GM21825 (cell line): ENCODE measurements around the gene ANKRD31.
"Not testable (repeated sequence)": the region's sequence is repeated elsewhere in the genome, so short reads cannot be mapped to it uniquely, and the experiment has no call there.

Source experiments
- ATAC-seq: cut with Tn5 transposase; IDR thresholded peaks from one replicate; pipeline ENCODE4 v1.9.1; 2021; ENCODE audit warnings: mild to moderate bottlenecking, moderate library complexity; ENCODE audit not compliant: unreplicated experiment

Gene ANKRD31, protein sequence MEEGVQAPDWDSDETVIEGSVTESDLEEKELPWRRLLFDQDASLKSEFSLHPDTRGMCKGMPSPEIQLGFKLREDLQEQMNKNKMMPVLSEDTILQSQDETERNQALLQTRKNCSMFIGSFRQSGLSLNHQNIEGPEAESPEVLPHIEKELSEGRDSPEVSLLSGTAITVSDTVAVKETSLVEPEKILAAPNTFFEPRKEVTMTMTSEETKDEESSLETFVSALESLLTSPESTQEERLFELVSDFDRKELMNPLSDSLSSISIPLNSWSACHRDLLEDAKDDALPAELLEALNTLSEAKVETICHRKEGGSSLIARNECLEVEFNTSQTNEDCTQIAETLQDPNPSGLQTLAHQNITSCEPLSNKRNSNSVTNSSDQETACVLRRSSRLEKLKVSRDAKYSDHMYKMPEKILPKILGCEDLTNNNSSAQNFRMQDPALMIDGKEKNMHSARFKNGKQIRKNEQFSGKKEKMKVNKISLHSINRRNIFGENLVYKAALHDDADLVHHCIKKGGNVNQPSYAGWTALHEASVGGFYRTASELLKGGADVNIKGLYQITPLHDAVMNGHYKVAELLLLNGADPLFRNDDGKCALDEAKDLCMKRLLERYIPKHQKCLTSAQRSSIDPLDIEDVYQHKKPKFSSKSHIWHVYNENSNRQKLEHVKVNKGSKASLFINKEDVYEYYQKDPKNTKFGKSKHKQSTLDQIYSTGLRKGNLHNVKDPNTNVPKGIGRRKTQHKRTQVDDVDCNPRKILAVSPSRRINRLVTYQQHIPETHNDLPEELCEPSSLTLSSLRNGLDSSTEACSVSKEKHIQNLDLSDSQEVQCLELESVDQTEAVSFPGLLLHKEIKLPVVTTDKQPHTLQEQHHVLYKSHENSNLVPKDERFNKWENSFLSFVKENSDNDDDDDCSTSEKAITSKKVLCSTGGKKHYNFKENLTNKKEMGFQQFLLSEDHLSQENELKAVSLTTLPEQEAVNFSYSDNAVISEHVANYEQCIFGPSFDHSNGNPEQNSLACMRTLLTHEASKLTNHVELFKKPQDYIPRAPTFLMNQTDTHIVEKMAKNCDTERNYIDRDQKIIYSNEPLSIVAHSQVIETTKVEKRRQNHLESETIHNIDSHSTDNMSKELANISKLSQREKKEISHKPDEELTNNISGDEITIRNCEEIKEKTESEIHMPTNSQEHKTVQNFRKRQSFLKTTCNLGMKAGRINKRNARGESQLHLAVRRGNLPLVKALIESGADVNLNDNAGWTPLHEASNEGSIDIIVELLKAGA (N-terminal part only)

DNA sequence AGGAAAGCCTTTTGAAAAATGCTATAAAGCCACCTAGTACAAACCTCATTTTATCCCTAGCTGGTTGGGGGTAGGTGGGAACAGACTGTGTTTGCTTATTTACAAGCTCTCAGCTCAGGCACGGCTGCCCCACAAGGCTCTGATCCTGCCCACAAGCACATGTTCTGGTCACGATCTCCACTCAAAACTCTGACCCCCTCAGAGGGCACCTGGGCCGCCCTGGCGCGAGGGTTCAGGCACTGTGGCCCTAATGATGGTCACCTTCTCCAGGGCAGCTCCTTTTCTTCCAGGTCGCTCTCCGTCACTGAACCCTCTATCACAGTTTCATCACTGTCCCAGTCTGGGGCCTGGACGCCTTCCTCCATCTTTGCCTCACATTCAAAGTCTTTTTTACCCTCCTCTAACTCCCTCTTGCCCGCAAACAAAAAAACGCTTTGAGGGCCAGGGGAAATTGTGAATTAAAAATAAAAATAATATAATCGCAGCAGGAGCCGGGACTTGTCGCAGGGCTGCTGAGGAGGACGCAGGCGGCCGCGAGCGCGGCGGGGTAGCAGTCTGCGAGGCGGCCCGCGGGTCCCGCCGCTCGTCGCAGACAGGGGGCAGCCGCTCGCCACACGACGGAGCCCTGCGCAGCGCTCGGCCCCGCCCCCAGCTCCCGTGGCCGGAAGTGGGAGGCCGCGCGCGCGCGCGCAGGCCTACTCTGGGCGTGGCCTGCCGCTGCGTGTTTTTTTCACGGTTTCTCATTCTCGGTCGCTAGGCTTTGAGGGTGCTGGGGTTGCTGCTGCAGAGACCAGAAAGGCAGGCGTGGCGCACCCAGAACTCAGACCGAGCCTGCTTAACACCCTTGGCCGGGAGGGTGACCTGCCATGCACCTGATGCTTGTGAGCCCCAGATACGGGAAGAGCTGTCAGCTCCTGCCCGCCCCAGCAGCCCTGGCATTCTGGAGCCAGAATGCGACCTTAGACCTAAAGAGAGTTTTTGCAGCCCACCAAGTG, at the start of gene ANKRD31:
ANKRD31 (minus strand) TSS at position 557 of the 995 bp plus-strand sequence; CDS start at position 365, 192 bp downstream.
- peak; percentile 97 for ATAC-seq

DNA sequence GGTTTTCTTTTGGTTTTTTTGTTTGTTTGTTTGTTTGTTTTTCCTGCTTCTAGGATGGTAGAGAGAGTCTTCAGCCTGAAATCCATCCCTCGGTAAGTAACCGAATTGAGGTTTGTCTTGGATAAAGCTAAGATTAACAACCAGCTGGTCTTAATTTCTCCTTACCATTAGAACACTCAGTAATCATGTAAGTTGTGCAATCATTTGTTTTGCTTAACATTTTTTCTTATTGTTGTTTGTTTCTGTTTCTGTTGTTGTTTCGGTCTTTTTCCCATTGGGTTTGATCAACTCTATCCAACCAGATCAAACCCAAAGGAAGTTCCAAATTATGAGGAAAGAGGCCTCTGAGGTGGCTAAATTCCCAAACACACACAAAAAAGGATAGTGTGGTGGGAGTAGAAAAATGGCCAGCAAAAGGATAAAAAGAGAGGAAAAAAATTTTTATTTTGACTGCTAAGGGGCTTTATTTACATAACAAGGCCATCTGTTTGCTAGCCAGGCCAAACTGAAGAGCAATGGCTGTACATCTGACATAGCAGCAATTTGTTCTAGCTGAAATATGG, 49.6 kb upstream of the ANKRD31 start:
- ATAC-seq: no peak

DNA sequence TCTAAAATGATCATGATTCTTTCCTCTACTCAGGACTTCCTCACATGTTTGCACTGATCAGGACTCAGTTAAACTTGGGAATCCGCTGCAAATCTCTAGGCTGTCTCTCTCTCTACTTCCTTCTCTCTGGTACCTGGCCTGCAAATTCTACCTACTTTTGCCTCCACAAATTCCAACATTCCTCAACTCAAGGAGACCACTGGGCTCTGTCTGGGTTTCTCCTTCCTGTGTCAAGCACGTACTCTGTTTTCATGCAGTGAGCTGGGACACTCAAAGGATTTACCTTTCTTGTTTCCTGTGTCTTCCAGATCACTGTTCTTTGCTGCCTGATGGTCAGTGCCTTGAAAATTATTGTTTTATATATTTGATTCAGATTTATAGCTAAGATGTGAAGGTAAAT, 45.9 kb upstream of the ANKRD31 start:
- ATAC-seq: no peak

DNA sequence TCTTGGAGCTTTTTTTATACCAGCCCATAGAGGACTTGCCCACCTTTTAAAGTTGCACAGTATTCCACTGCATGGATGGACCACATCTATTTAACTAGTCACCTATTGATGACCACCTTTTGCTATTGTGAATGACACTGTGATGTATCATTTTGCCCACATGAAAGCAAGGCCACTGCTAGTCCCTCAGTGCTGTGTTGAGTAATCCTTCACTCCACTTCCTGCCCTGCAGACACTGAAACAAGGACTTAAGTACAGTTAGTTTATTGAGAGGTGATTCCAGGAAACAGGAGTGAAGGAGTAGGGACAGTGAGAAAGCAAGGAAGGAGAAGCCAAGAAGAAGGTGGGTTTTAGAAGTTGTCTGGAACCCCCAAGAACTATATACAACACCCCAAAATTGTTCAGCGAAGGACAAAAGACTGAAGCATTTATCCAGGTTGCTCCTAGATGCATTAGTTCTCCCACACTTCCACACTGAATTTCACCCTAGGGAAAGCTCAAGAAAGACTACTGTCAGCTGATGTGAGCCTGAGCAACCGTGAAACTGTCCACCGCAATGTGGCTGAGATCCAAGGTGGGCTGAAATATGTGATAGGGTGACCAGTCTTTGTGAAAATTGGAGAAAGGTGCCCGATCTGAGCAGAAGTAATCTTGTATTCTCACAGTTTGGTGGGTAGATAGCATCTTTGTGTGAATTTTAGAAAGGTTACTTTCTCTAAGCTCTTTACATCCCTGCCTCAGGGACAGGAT, 45.2 kb upstream of the ANKRD31 start:
- ATAC-seq: no peak

DNA sequence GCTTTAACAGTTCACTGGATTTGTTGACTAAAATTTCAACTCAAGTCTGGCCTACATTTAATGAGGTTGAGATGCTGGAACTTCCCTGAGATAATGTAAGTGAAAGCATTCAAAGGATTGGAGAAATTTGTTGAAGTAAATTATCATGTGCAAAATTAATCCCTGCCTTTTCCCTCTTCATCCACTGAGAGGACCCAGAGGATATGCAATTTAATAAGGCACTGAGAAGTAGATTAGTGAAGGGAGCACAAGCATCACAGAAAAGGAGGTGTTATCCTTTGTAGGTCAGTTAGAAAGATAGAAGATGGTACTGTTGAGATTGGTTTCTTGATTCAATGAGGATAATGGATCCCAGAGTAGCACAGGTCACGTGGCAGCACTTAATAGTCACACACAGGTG, 42.6 kb upstream of the ANKRD31 start:
- no peak for ATAC-seq

DNA sequence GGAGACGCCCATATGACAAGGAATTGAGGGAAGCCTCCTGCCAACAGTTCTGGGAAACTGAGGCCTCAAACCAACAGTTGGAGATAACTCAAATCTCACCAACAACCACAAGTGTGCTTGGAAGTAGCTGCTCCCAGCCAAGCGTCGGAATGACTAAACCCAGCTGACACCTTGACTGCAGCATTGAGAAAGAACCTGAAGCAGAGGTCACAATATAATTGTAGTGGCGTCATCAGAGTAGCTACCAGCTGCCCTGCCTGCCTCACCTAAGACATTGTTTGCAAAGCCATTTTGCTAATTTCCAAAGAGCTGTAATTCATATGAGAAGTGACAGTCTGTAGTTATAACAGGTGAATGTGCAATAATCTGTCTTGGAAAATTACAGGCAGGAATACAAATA, 40.8 kb upstream of the ANKRD31 start:
- ATAC-seq: no peak

DNA sequence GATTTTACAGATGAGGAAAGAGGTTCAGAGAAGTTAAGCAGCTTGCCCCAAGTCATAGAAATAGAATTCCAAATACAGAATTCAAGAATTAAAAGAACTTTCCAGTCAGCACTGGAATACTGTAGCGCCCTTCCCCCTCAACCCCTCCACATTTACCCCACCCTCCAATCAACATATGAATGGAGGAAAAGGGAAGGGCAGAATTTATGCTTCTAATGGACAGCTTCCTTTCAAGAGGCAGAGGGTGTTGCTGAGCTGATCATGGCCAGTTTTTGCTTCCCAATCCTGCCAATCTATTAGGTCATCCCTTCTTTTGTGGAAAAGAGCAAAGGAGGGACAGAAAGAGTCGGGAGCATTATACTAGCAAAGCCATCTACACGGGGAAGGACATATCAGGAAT, 39.1 kb upstream of the ANKRD31 start:
- no peak for ATAC-seq

DNA sequence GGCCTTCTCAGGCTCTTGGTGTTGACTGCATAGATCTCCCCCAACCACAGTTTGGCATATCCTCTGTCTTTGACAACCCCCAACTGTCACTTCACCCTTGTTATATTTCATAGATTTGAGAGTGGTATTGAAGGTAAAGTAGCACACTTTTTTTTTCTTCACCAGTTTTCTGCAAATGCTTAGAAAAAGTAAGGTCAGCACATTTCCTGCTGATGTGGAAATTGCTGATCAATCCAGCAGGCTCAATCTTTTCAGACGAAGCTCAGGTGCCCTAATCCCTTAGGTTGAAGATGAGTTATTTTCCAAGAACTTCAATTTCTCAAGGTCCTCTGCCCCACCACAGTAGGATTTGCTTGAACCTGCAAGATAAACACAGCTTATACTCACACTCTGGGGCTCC, 38.5 kb upstream of the ANKRD31 start:
- ATAC-seq: no peak

DNA sequence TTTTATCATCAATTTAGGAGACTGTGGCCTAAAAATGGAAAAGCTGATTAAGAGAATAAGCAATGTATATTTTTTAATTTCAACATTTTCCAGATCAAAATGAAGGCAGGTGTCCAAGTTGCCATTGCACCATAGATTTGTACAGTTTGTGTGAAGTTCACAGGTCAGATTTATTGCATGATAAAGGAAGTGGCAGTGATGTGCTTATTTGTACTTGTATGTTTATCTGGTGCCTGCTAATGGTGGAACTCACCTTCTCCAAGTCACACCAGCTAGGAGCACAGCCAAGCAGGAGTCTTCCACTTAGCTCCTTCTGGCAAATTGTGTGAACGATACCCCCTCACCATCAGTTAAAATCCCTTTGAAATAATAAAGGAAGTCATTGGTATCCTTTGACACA, 37.8 kb upstream of the ANKRD31 start:
- no peak for ATAC-seq

DNA sequence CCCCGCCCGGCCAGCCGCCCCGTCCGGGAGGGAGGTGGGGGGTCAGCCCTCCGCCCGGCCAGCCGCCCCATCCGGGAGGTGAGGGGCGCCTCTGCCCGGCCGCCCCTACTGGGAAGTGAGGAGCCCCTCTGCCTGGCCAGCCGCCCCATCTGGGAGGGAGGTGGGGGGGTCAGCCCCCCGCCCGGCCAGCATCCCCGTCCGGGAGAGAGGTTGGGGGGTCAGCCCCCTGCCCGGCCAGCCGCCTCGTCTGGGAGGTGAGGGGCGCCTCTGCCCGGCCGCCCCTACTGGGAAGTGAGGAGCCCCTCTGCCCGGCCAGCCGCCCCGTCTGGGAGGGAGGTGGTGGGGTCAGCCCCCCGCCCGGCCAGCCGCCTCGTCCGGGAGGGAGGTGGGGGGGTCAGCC, 33.9 kb upstream of the ANKRD31 start:
- not testable (repeated sequence) for ATAC-seq

DNA sequence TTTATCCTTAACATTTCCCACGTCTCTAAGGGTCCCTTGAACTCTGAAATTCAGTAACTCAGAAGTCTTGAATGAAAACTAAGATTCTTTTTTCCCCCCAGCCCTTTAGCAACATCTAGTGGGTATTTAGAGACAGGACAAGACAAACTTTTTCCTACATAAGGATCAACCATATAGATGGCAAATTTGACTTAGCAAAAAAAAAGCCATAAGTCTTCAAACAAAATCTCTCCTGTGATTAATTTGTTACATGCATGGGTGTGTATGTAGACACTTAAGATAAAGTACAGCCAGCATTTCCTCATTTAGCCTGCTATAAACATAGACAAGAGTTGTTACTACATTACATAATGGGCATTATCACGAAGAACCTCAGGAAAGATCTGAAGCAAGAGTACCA, 29.1 kb upstream of the ANKRD31 start:
- no peak for ATAC-seq

DNA sequence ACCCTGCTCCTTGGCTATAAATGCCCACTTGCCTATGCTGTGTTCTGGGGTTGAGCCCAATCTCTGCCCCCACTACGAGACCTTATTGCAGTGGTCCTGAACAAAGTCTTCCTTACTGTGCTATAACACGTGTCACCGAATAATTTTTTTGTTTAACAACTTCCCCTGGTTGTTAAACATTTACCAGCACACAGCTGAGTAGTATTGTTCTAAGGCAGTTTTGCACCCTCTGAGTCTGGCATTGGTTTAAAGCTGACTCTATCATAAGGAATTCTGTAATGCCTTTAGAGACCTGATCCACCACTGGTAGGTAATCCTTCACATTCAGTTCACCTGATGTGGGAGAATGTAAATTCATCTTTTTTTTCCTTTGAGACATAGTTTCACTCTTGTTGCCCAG, 25.6 kb upstream of the ANKRD31 start:
- no peak for ATAC-seq

DNA sequence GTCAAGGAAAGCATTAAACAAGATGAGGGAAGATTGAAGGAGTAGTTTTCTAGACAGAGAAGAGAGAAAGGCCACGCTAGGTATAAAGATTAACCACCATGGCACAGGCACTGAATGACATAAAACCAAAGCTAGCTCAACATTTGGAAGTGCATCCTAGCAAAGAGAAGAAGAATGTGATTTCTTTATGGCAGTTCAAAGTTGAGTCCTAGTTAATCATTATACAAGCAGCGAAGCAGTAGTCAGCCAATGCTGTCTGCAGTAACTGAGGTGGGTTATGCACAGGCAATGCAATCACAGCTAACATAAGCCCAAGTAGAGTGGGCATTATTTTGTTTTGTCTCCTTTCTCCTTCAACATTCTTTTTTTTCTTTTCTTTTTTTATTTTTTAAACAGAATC, 24.0 kb upstream of the ANKRD31 start:
- no peak for ATAC-seq

DNA sequence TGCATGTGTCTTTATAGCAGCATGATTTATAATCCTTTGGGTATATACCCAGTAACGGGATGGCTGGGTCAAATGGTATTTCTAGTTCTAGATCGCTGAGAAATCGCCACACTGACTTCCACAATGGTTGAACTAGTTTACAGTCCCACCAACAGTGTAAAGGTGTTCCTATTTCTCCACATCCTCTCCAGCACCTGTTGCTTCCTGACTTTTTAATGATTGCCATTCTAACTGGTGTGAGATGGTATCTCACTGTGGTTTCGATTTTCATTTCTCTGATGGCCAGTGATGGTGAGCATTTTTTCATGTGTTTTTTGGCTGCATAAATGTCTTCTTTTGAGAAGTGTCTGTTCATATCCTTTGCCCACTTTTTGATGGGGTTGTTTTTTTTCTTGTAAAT, 13.8 kb upstream of the ANKRD31 start:
- not testable (repeated sequence) for ATAC-seq

DNA sequence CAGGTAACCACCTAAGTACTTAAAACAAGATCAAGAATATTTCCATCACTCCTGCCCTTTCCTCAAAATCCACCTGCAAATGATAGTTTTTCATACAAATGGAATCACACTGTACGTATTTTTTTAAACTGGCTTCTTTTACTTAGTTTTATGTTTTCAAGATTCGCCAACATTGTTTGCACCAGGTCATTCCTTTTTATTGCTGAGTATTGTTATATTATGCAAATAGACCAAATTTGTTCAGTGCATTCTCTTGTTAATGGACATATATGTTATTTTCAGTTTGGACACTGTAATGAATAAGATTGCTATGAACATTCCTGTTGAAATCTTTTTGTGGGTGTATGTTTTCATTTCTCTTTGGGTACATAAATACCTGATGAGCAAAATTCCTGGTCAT, 8.3 kb upstream of the ANKRD31 start:
- ATAC-seq: no peak

DNA sequence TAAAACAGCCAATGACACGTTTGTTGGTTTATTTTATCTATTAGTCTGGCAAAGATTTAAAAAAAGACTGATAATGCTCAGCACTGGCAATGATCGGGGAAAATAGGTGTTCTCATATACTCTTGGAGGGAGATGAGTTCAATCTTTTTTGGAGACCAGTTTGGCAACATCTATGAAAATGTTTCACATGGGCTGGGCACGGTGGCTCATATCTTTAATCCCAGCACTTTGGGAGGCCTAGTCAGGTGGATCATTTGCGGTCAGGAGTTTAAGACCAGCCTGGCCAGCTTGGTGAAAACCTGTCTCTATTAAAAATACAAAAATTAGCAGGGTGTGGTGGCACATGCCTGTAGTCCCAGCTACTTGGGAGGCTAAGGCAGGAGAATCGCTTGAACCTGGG, 6.8 kb upstream of the ANKRD31 start:
- ATAC-seq: no peak

DNA sequence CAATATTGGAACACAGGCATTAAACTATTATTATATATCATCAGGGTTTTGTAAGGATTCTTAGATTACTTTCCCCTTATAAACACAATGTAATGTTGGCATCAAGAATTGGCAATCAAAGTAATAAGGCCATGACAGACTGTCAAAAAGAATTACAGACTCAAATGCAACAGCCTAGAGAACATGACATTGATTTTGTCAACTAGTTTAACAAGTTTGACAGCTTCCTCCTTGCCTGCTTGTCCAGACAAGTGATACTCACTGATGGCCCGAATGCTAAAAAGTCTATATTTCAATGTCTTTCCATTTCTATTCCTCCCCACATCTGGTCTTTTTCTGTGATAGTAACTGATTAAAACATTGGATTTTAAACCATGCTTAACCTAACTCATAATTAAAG, 6.4 kb upstream of the ANKRD31 start:
- no peak for ATAC-seq

DNA sequence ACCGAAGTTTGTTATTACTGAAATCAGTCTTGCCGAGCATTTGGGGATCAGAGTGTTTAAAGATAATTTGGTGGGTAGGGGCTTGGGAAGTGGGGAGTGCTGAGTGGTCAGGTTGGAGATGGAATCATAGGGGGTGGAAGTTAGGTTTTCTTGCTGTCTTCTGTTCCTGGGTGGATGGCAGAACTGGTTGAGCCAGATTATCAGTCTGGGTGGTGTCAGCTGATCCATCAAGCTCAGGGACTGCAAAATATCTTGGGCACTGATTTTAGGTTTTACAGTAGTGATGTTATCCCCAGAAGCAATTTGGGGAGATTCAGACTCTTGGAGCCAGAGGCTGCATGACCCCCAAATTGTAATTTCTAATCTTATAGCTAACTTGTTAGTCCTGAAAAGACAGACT, 5.4 kb upstream of the ANKRD31 start:
- no peak for ATAC-seq

DNA sequence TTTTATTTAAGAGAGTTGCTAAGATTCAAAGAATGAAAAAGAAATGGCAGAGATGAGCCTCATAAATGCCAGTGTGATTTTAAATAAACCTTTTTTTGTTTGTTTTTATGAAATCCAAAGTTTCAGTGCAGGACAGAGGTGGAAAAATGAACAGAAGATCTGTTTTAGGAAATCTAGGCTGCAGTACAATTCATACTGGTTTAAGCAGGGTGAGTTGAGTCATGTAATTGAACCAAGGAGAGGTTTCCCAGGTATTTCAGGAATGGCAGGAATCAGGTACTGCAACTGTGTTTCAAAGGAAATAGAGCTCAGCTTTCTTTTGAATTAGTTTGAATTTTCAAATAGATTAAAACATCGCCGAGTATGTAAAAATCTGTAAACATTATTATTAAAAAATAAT, 3.0 kb upstream of the ANKRD31 start:
- ATAC-seq: no peak
